PC-9 (cell line): Measurements from ENCODE around the gene ADGRG2. TPM values are rescaled to one million over a fixed set of nuclear protein-coding genes. Genes with fewer than 3 reads are reported as not detected.
A peak's percentile ranks its signal among the peaks of the same experiment; 100 is the strongest.

Experiments
- BruUV-seq: library from RNA; stranded (reverse); fragments of 400-500 nt; replicated peaks from 2 replicates; lab custom pipeline; 2021; lab: Mats Ljungman, UMichigan
- CTCF ChIA-PET: fragments of 300-600 bp; sonication (Branson Sonifier 250); formaldehyde crosslinking; loops from one replicate; lab custom pipeline; 2022; ENCODE audit warnings: antibody characterized with exemption; lab: Charles Lee
- POLR2A ChIA-PET: fragments of 300-600 bp; sonication (Branson Sonifier 250); formaldehyde crosslinking; loops from one replicate; lab custom pipeline; 2022; ENCODE audit warnings: antibody characterized with exemption; ENCODE audit not compliant: unreplicated experiment; lab: Charles Lee
- DNase-seq, 2 experiments: peaks; one replicate each; pipeline versions ENCODE4 v3.0.0 to v3.0.0-alpha.2; 2015 to 2022; ENCODE audit warnings: mixed read lengths in 1 of 2
- H2AFZ ChIP-seq: fragments of 200-600 bp; sonication (generic); 2 replicates; pipeline ENCODE4 v1.8.1; 2017; ENCODE audit warnings: antibody characterized with exemption
- H3F3A ChIP-seq: fragments of 200-600 bp; sonication (generic); 2 replicates; pipeline ENCODE4 v1.8.1; 2017; ENCODE audit warnings: antibody characterized with exemption, mild to moderate bottlenecking, low read depth; ENCODE audit not compliant: insufficient read depth
- H3K27ac ChIP-seq: fragments of 200-600 bp; sonication (generic); 2 replicates; pipeline ENCODE4 v1.6.1; 2016; ENCODE audit warnings: mixed run types
- H3K27me3 ChIP-seq: fragments of 200-600 bp; sonication (generic); 2 replicates; pipeline ENCODE4 v1.6.1; 2016; ENCODE audit warnings: low read depth, mixed run types; ENCODE audit not compliant: insufficient read depth
- H3K36me3 ChIP-seq: fragments of 200-600 bp; sonication (generic); 2 replicates; pipeline ENCODE4 v1.6.1; 2016; ENCODE audit warnings: low read depth, mixed run types
- H3K4me1 ChIP-seq: fragments of 200-600 bp; sonication (generic); replicated peaks from 2 replicates; pipeline ENCODE4 v1.6.1; 2016; ENCODE audit warnings: mixed run types; ENCODE audit not compliant: insufficient read depth
- H3K4me2 ChIP-seq: fragments of 200-600 bp; sonication (generic); 2 replicates; pipeline ENCODE4 v1.6.1; 2017; ENCODE audit warnings: mixed run types
- H3K4me3 ChIP-seq: fragments of 200-600 bp; sonication (generic); 2 replicates; pipeline ENCODE4 v1.6.1; 2016; ENCODE audit warnings: mixed run types
- H3K79me2 ChIP-seq: fragments of 200-600 bp; sonication (generic); 2 replicates; pipeline ENCODE4 v1.6.1; 2017; ENCODE audit warnings: low read depth, mixed run types
- H3K9me2 ChIP-seq: fragments of 200-600 bp; sonication (generic); 2 replicates; pipeline ENCODE4 v1.8.1; 2017; ENCODE audit warnings: mild to moderate bottlenecking; ENCODE audit not compliant: insufficient read depth
- H3K9me3 ChIP-seq: fragments of 200-600 bp; sonication (generic); 2 replicates; pipeline ENCODE4 v1.8.1; 2016; ENCODE audit warnings: low read depth; ENCODE audit not compliant: insufficient read depth
- H4K20me1 ChIP-seq: fragments of 200-600 bp; sonication (generic); 2 replicates; pipeline ENCODE4 v1.8.1; 2017; ENCODE audit not compliant: insufficient read depth
- CTCF ChIP-seq: fragments of 200-600 bp; sonication (generic); conservative IDR thresholded peaks from 2 replicates; pipeline ENCODE4 v1.6.1; 2017; ENCODE audit warnings: mixed run types, antibody characterized with exemption, mild to moderate bottlenecking, moderate library complexity
- EZH2 ChIP-seq: fragments of 200-600 bp; sonication (generic); IDR thresholded peaks from 2 replicates; pipeline ENCODE4 v1.8.0; 2017; ENCODE audit warnings: antibody characterized with exemption, low read depth
- intact Hi-C: fragments of 100-400 bp; cut with micrococcal nuclease; formaldehyde crosslinking; loops from one replicate; pipeline ENCODE4 v1.10.0; 2022; ENCODE audit not compliant: unreplicated experiment
- total RNA-seq: library from RNA; stranded (reverse); gene quantifications from 2 replicates; pipeline ENCODE4 v1.2.3, GENCODE V29; 2021

ADGRG2 gene
- total RNA-seq, 1 experiment from 2014 or later, result 0.22 TPM

GRCh38 chrX:19007011-19007410, 115.3 kb downstream of the ADGRG2 start:
- no peak for DNase-seq
- POLR2A ChIA-PET, result no interaction called here
- H3K27ac ChIP-seq, result no peak overlapping the region
- H3K9me2 ChIP-seq, result no peaks in the 10 kb centered on the region
- H3F3A ChIP-seq, result no peaks in the 10 kb centered on the region
- H3K36me3 ChIP-seq, result no peaks in the 10 kb centered on the region
- H3K27me3 ChIP-seq, result no peaks in the 10 kb centered on the region
- CTCF ChIA-PET, result no interaction called here
- no peaks in the 10 kb centered on the region for H3K4me1 ChIP-seq
- TF ChIP-seq CTCF (no peak), EZH2 (no peak)
- H3K79me2 ChIP-seq, result no peaks in the 10 kb centered on the region
- no peak overlapping the region for H3K4me2 ChIP-seq
- H3K9me3 ChIP-seq, result no peaks in the 10 kb centered on the region
- no peak overlapping the region for H2AFZ ChIP-seq
- no peak overlapping the region for H3K4me3 ChIP-seq
- BruUV-seq, result no TSS peak
- no peaks in the 10 kb centered on the region for H4K20me1 ChIP-seq
- intact Hi-C loops, result no loop called here

GRCh38 chrX:19005909-19006308, 116.4 kb downstream of the ADGRG2 start:
- Histone ChIP-seq H2AFZ (no peak overlapping the region), H3K27ac (no peak overlapping the region), H3K9me3 (no peaks in the 10 kb centered on the region), H3K9me2 (no peaks in the 10 kb centered on the region), H3K36me3 (no peaks in the 10 kb centered on the region), H4K20me1 (no peaks in the 10 kb centered on the region), H3K4me3 (no peak overlapping the region), H3K4me1 (no peaks in the 10 kb centered on the region), H3K79me2 (no peaks in the 10 kb centered on the region), H3K4me2 (no peak overlapping the region), H3K27me3 (no peaks in the 10 kb centered on the region), H3F3A (no peaks in the 10 kb centered on the region)
- ChIA-PET POLR2A (no interaction called here), CTCF (no interaction called here)
- no TSS peak for BruUV-seq
- intact Hi-C loops, result no loop called here
- TF ChIP-seq CTCF, result peak; percentile 41; the same call in 1 of the 2 replicates
- TF ChIP-seq EZH2, result no peak
- peak in 1 of 2 experiments; percentile 43 for DNase-seq

GRCh38 chrX:19003756-19004155, 118.5 kb downstream of the ADGRG2 start:
- Histone ChIP-seq H3K27ac (no peak overlapping the region), H3K9me2 (no peaks in the 10 kb centered on the region), H3K36me3 (no peaks in the 10 kb centered on the region), H3F3A (no peaks in the 10 kb centered on the region), H3K79me2 (no peaks in the 10 kb centered on the region), H3K9me3 (no peaks in the 10 kb centered on the region), H3K4me1 (no peaks in the 10 kb centered on the region), H3K27me3 (no peaks in the 10 kb centered on the region), H3K4me3 (no peak overlapping the region), H2AFZ (no peak overlapping the region), H3K4me2 (no peak overlapping the region), H4K20me1 (no peaks in the 10 kb centered on the region)
- CTCF ChIA-PET, result no interaction called here
- no peak for TF ChIP-seq CTCF
- TF ChIP-seq EZH2, result no peak
- DNase-seq, result no peak
- POLR2A ChIA-PET, result no interaction called here
- intact Hi-C loops, result no loop called here
- no TSS peak for BruUV-seq
